HG03108 (cell line): ENCODE results near the gene HOXC10.

Experiments
- ATAC-seq: cut with Tn5 transposase; IDR thresholded peaks from one replicate; pipeline ENCODE4 v1.9.1; 2021; ENCODE audit warnings: moderate library complexity; ENCODE audit not compliant: unreplicated experiment

Gene HOXC10

GRCh38 chr12:54011665-54012532 lies 27.0 kb downstream of the HOXC10 start:
- ATAC-seq, result no peak

GRCh38 chr12:54012631-54013409 lies 27.9 kb downstream of the HOXC10 start:
- no peak for ATAC-seq

- no peak for ATAC-seq
Observed at GRCh38 chr12:54014377-54015017, 29.6 kb downstream of the HOXC10 start.

- no peak for ATAC-seq
Observed at GRCh38 chr12:54015018-54015931, 30.3 kb downstream of the HOXC10 start.

DNA sequence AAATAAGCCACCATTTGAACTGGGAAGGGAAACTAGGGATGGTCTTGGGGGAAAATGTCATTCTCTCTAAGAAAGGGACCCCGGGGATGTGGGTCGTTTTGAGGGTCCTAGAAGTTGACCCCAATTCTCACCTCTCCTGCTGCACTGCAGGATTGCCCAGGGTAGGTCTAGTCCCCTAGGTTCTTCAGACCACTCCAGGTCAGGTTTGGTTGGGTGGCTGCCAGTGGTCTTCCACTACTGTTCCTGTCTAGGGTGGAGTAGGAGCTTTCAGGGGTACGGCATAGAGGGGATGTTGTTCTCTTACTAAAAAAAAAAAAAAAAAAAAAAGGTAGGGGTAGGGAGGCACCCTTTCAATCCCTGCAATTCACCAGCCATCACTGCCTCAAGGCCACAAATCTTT lies 31.1 kb downstream of the HOXC10 start:
- ATAC-seq, result no peak

GRCh38 chr12:54016478-54016964 lies 31.6 kb downstream of the HOXC10 start:
- no peak for ATAC-seq

- ATAC-seq, result peak; percentile 26
Observed at GRCh38 chr12:54017027-54017788, 32.3 kb downstream of the HOXC10 start.

DNA sequence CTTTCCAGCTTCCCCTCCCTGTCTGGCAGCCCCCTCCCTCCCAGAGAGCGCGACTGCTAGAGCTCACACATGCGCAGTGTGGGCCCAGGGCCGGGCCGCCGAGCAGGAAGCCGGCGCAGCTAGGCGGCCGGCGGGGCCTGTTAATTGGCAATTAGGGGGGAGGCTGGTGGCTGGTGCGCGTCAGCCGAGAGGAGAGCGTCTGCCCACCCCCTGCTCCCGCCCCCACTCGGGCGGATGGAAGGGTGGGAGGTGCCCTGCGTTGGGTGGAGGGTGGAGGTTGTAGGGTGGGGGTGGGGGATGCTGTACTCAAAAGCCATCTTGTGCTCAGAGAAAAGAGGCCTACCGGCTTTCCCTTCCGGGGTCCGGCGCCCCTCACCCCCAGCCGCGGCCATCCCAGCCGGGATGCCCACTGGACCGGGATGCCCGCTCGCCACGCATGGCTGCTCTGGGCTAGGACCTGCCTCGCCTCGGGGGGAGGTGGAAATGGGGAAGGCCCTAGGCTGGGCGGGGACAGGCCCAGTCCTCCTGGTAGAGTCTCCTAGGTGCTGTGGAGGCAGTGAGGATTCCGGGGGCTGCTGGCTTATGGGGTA lies 33.0 kb downstream of the HOXC10 start:
- ATAC-seq, result peak; percentile 74

DNA sequence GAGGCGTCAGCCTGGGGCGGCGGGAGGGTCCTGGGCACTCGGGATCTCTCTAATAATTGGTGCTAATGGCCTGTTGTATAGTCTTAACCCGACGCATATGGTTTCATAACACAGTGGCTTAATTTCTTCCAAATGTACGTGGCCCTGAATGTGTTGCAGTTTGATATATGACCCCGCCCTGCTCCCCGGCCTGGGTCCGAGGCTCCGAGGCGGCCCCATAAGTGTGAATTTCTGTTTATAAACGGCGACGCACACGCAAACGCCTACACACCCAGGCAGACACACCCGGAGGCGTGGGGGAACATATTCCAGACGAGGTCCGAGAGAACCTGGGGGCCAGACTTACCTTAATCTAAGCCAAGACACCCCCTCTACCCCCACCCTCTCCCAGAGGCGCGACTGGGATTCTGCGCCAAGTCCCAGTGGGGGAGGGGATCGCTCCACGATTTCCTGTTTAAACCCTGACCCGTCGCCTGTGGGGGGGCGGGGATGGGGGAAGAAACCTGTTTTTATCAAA lies 33.6 kb downstream of the HOXC10 start:
- ATAC-seq, result no peak

- no peak for ATAC-seq
Observed at GRCh38 chr12:54019091-54019811, 34.3 kb downstream of the HOXC10 start.

DNA sequence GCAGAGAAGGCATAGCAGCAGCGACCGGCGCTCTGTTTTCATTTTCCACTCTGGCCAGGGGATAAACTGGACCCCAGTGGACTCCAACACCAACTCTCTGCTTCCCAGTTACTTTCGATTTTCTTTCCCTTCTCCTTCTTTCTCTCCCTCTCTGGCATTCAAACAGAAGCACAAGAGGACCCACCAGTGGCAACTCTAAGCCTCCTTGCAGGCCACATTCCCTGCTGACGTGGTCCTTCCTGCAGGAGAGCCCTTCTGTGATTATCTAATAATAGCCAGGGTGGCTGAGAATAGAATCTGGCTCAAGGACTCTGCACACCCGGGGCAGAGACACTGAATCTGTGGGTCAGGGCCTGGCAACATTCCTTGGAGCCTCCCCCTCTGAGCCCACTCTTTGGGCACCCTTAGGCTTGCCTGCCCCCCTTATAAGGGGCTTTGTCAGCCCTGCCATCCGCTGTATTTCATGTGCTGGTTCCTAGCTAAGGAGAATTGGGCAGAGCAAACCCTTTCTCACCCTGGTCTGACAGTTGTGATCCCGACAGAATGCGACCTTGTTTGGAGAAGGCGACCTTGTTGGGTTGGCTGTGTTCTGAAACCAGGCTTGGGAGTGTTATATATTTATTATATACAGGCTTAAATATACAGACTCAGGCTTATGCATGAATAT lies 35.1 kb downstream of the HOXC10 start:
- ATAC-seq, result no peak

- no peak for ATAC-seq
Observed at GRCh38 chr12:54020591-54021405, 35.9 kb downstream of the HOXC10 start.

- ATAC-seq, result no peak
Observed at GRCh38 chr12:54021432-54022013, 36.6 kb downstream of the HOXC10 start.

DNA sequence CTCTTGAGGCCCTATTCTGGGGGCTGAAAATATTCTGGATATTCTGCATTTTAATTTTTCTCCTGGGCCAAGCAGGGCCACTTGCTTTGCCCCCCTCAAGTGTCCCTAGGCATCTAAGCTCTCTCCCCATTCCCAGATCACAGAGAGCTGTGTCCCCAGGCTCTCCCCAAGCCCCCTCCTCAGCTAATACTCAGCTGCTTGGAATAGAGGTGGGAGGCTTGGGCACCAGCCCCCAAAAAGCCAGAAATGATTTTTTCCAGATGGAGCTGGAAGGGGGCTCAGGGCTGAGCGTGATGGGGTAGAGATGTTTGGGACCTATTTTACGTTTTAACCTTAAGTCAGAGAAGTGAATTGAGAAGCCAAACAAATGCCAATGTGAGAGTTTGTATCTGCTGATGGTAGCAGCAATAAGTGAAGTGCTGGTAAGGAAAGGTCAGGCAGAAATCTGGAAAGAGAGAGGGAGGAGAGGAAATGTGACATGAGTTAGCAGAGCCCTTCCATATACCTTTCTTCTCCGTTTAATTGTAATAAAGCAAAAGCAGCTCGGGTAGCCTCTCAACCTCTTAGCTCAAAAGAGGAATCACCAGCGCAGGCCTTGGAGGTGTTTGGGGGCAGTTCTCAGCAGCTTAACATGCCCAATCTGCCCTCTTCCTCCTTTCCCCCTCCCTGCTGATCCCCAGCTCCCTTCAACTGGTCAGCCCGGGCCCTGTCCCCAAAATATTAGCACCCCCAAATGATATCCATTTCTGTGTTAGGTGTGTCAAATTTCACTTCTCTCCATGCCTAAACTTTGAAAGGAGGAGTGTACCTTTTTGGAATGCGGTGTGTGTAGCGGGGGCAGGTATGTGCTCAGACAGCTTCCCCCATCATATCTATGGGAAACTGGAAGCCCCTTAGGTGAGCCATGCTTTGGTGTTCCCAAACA lies 38.3 kb downstream of the HOXC10 start:
- ATAC-seq, result no peak

DNA sequence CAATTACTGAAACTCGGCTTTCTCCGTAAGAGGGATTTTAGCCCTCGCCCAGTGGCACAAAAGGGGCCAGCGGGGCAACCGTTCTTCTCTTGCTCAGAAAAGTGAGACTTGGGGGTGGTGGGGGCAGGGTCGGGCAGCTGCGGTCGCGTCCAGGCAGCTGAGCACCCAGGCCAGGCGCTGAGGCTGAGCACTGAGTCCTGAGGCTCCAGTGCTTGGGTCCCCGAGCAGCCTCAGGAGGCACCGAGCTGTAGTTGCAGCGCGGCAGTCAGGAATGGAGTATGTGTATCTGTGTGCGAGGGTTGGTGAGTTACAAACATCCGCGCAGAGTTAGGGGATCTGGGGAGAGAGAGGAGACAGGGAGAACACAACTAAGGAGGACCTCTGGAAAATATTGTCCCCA lies 39.2 kb downstream of the HOXC10 start:
- ATAC-seq, result no peak
